GM12873 (cell line): Measurements from ENCODE around the gene TERT.

ENCODE experiments used
- CTCF ChIP-seq: IDR thresholded peaks from 2 replicates; pipeline ENCODE4 v1.5.1; 2012; ENCODE audit warnings: low read depth, mild to moderate bottlenecking, moderate library complexity, low read length, control low read depth; ENCODE audit not compliant: insufficient read depth; ENCODE audit errors: missing control alignments

The TERT gene

GRCh38 chr5:1332461-1333001 is 37.7 kb upstream of the TERT start:
- no peak for TF ChIP-seq CTCF

- TF ChIP-seq CTCF = no peak
Observed at GRCh38 chr5:1331861-1332405, 37.1 kb upstream of the TERT start.

GRCh38 chr5:1330847-1331831 is 36.3 kb upstream of the TERT start:
- TF ChIP-seq CTCF = no peak

GRCh38 chr5:1330146-1330846 is 35.4 kb upstream of the TERT start:
- no peak for TF ChIP-seq CTCF

GRCh38 chr5:1329111-1329579 is 34.3 kb upstream of the TERT start:
- TF ChIP-seq CTCF = no peak

GRCh38 chr5:1325870-1326531 is 31.1 kb upstream of the TERT start:
- TF ChIP-seq CTCF = no peak
